ENCODE measurements around the gene RFWD3.
A peak's percentile ranks its signal among the peaks of the same experiment; 100 is the strongest.

Gene RFWD3

GRCh38 chr16:74661064-74661463 is 5.6 kb downstream of the RFWD3 start:
- DNase-seq (ENCODE audit: low spot score) = no peak

GRCh38 chr16:74660383-74660782 is 6.3 kb downstream of the RFWD3 start:
- no peak for DNase-seq (ENCODE audit: low spot score)

GRCh38 chr16:74659041-74659440 is 7.6 kb downstream of the RFWD3 start:
- DNase-seq (ENCODE audit: low spot score) = no peak

GRCh38 chr16:74657870-74658642 is 8.6 kb downstream of the RFWD3 start:
- no peak for DNase-seq (ENCODE audit: low spot score)

- no peak for DNase-seq (ENCODE audit: low spot score)
These were observed 12.1 kb downstream of the RFWD3 start for GRCh38 chr16:74654536-74655050.

- DNase-seq (ENCODE audit: low spot score) = peak; percentile 21
These were observed 13.8 kb downstream of the RFWD3 start for GRCh38 chr16:74652883-74653282.

GRCh38 chr16:74652249-74652648 is 14.4 kb downstream of the RFWD3 start:
- no peak for DNase-seq (ENCODE audit: low spot score)

GRCh38 chr16:74651841-74652240 is 14.8 kb downstream of the RFWD3 start:
- peak; percentile 40 for DNase-seq (ENCODE audit: low spot score)

- no peak for DNase-seq (ENCODE audit: low spot score)
These were observed 15.6 kb downstream of the RFWD3 start for GRCh38 chr16:74650966-74651567.

GRCh38 chr16:74649839-74650504 is 16.7 kb downstream of the RFWD3 start:
- no peak for DNase-seq (ENCODE audit: low spot score)

- DNase-seq (ENCODE audit: low spot score) = no peak
These were observed 24.7 kb downstream of the RFWD3 start for GRCh38 chr16:74641969-74642368.

- no peak for DNase-seq (ENCODE audit: low spot score)
These were observed 28.8 kb downstream of the RFWD3 start for GRCh38 chr16:74637742-74638453.

GRCh38 chr16:74635303-74635702 is 31.4 kb downstream of the RFWD3 start:
- no peak for DNase-seq (ENCODE audit: low spot score)

- no peak for DNase-seq (ENCODE audit: low spot score)
These were observed 33.0 kb downstream of the RFWD3 start for GRCh38 chr16:74633686-74634085.

GRCh38 chr16:74627506-74628220 is 39.0 kb downstream of the RFWD3 start:
- DNase-seq (ENCODE audit: low spot score) = peak; percentile 54

- DNase-seq (ENCODE audit: low spot score) = no peak
These were observed 39.8 kb downstream of the RFWD3 start for GRCh38 chr16:74626741-74627416.

- DNase-seq (ENCODE audit: low spot score) = peak; percentile 86
These were observed 41.0 kb downstream of the RFWD3 start for GRCh38 chr16:74625500-74626350.

GRCh38 chr16:74623839-74624235 is 42.8 kb downstream of the RFWD3 start:
- DNase-seq (ENCODE audit: low spot score) = no peak

GRCh38 chr16:74623214-74623838 is 43.4 kb downstream of the RFWD3 start:
- DNase-seq (ENCODE audit: low spot score) = peak; percentile 63

- no peak for DNase-seq (ENCODE audit: low spot score)
These were observed 44.7 kb downstream of the RFWD3 start for GRCh38 chr16:74622005-74622404.
